IMR-90 (cell line): Measurements from ENCODE around the gene PSMG4. TPM values are rescaled to one million over a fixed set of nuclear protein-coding genes. Genes with fewer than 3 reads are reported as not detected.

Experiments used
- ATAC-seq: fragments of 200-7000 bp; cut with Tn5 transposase; 2 replicates; pipeline ENCODE4 v1.9.1; 2020; ENCODE audit warnings: low read depth, mild to moderate bottlenecking, moderate library complexity
- BruUV-seq: library from RNA; stranded (reverse); fragments of 400-500 nt; replicated peaks from 2 replicates; lab custom pipeline; 2021; lab: Mats Ljungman, UMichigan
- CTCF ChIA-PET: fragments of 300-600 bp; formaldehyde crosslinking; extraction: SDS; loops from one replicate; lab custom pipeline; 2021; ENCODE audit warnings: antibody characterized with exemption; lab: Yijun Ruan, JAX
- POLR2A ChIA-PET: fragments of 300-600 bp; sonication (Branson Sonifier 250); formaldehyde crosslinking; loops from one replicate; lab custom pipeline; 2022; ENCODE audit warnings: antibody characterized with exemption; ENCODE audit not compliant: unreplicated experiment; lab: Charles Lee
- DNase-seq: peaks from one replicate; pipeline ENCODE4 v3.0.0; 2013
- H2AFZ ChIP-seq: replicated peaks from 2 replicates; pipeline ENCODE3; 2013; ENCODE audit warnings: low read length, mild to moderate bottlenecking; ENCODE audit not compliant: poor library complexity
- H2AK5ac ChIP-seq: 2 replicates; pipeline ENCODE4 v1.6.1; 2013; ENCODE audit warnings: low read depth, low read length, inconsistent platforms
- H2AK9ac ChIP-seq: replicated peaks from 2 replicates; pipeline ENCODE3; 2013; ENCODE audit warnings: mild to moderate bottlenecking, low read depth, low read length, moderate library complexity; ENCODE audit not compliant: poor library complexity
- H2BK120ac ChIP-seq: 2 replicates; pipeline ENCODE4 v1.6.1; 2013; ENCODE audit warnings: low read depth, low read length, inconsistent platforms
- H2BK15ac ChIP-seq: 3 replicates; pipeline ENCODE4 v1.6.1; 2013; ENCODE audit warnings: low read depth, low read length, inconsistent platforms
- H2BK20ac ChIP-seq: 2 replicates; pipeline ENCODE4 v1.6.1; 2013; ENCODE audit warnings: low read depth, mild to moderate bottlenecking, inconsistent platforms, low read length, moderate library complexity
- H2BK5ac ChIP-seq: 2 replicates; pipeline ENCODE4 v1.6.1; 2013; ENCODE audit warnings: mild to moderate bottlenecking, low read depth, low read length, inconsistent platforms; ENCODE audit not compliant: poor library complexity, severe bottlenecking
- H3K14ac ChIP-seq: replicated peaks from 2 replicates; pipeline ENCODE4 v1.6.1; 2013; ENCODE audit warnings: low read depth, low read length, inconsistent platforms
- H3K18ac ChIP-seq: 2 replicates; pipeline ENCODE4 v1.6.1; 2013; ENCODE audit warnings: low read depth, low read length, control low read depth
- H3K23ac ChIP-seq: 2 replicates; pipeline ENCODE4 v1.6.1; 2013; ENCODE audit warnings: low read depth, low read length, inconsistent platforms
- H3K27ac ChIP-seq: 2 replicates; pipeline ENCODE4 v1.5.1; 2013; ENCODE audit warnings: mild to moderate bottlenecking, control low read depth, low read length; ENCODE audit not compliant: insufficient read depth
- H3K27me3 ChIP-seq: 2 replicates; pipeline ENCODE4 v1.6.1; 2013; ENCODE audit warnings: low read length; ENCODE audit not compliant: control insufficient read depth, insufficient read depth
- H3K36me3 ChIP-seq: 2 replicates; pipeline ENCODE4 v1.6.1; 2013; ENCODE audit warnings: low read length, mixed read lengths; ENCODE audit not compliant: control insufficient read depth, insufficient read depth
- H3K4ac ChIP-seq: 2 replicates; pipeline ENCODE4 v1.6.1; 2013; ENCODE audit warnings: low read depth, low read length, inconsistent platforms
- H3K4me1 ChIP-seq: 2 replicates; pipeline ENCODE4 v1.6.1; 2013; ENCODE audit warnings: low read length, mixed read lengths; ENCODE audit not compliant: control insufficient read depth, insufficient read depth
- H3K4me2 ChIP-seq: 2 replicates; pipeline ENCODE4 v1.6.1; 2013; ENCODE audit warnings: low read depth, mild to moderate bottlenecking, control low read depth, low read length, moderate library complexity
- H3K4me3 ChIP-seq: 2 replicates; pipeline ENCODE4 v1.5.1; 2013; ENCODE audit warnings: low read depth, mild to moderate bottlenecking, control low read depth, low read length, moderate library complexity; ENCODE audit not compliant: insufficient read depth
- H3K56ac ChIP-seq: 2 replicates; pipeline ENCODE4 v1.6.1; 2013; ENCODE audit warnings: low read length, inconsistent platforms; ENCODE audit not compliant: insufficient read depth; ENCODE audit errors: extremely low read depth
- H3K79me1 ChIP-seq, 2 experiments: 2 replicates each; pipeline ENCODE4 v1.6.1; 2013; ENCODE audit warnings: low read length in 2 of 2, inconsistent platforms in 1 of 2, low read depth in 1 of 2
- H3K9ac ChIP-seq: 2 replicates; pipeline ENCODE4 v1.6.1; 2013; ENCODE audit warnings: low read depth, low read length, control low read depth
- H3K9me1 ChIP-seq: 2 replicates; pipeline ENCODE4 v1.6.1; 2013; ENCODE audit warnings: low read length, inconsistent platforms; ENCODE audit not compliant: insufficient read depth
- H3K9me3 ChIP-seq: 2 replicates; pipeline ENCODE4 v1.6.1; 2013; ENCODE audit warnings: low read length; ENCODE audit not compliant: control insufficient read depth, insufficient read depth
- H4K20me1 ChIP-seq: 2 replicates; pipeline ENCODE4 v1.6.1; 2013; ENCODE audit warnings: low read length, inconsistent platforms; ENCODE audit not compliant: insufficient read depth
- H4K5ac ChIP-seq: 2 replicates; pipeline ENCODE4 v1.6.1; 2013; ENCODE audit warnings: mild to moderate bottlenecking, low read depth, low read length, control low read depth
- H4K8ac ChIP-seq, 2 experiments: 2 replicates each; pipeline ENCODE4 v1.6.1; 2013; ENCODE audit warnings: low read depth in 2 of 2, low read length in 2 of 2, control low read depth in 1 of 2, inconsistent platforms in 1 of 2
- H4K91ac ChIP-seq: 2 replicates; pipeline ENCODE4 v1.6.1; 2013; ENCODE audit warnings: low read depth, low read length, inconsistent platforms; ENCODE audit not compliant: insufficient read depth
- CHD1 ChIP-seq: IDR thresholded peaks from 2 replicates; pipeline ENCODE4 v1.6.1; 2012; ENCODE audit warnings: low read depth, low read length, improper control_type of control experiment
- ELK1 ChIP-seq: fragments of 150-350 bp; IDR thresholded peaks from 2 replicates; pipeline ENCODE4 v1.6.1; 2016; ENCODE audit warnings: low read depth, mild to moderate bottlenecking, low read length, moderate library complexity, borderline replicate concordance
- FOS ChIP-seq: fragments of 150-350 bp; IDR thresholded peaks from 2 replicates; pipeline ENCODE4 v1.6.1; 2016; ENCODE audit warnings: low read depth, low read length
- MAZ ChIP-seq: IDR thresholded peaks from 2 replicates; pipeline ENCODE4 v1.6.1; 2012; ENCODE audit warnings: low read depth, mild to moderate bottlenecking, low read length, improper control_type of control experiment, moderate library complexity, borderline replicate concordance
- NFE2L2 ChIP-seq: fragments of 150-350 bp; IDR thresholded peaks from 2 replicates; pipeline ENCODE4 v1.6.1; 2016; ENCODE audit warnings: low read depth, mild to moderate bottlenecking, low read length
- RAD21 ChIP-seq: IDR thresholded peaks from 2 replicates; pipeline ENCODE4 v1.6.1; 2012; ENCODE audit warnings: low read length, improper control_type of control experiment
- RCOR1 ChIP-seq: IDR thresholded peaks from 2 replicates; pipeline ENCODE4 v1.6.1; 2012; ENCODE audit warnings: mild to moderate bottlenecking, low read length, improper control_type of control experiment; ENCODE audit not compliant: insufficient replicate concordance
- SMC3 ChIP-seq: fragments of 150-350 bp; IDR thresholded peaks from 2 replicates; pipeline ENCODE4 v1.6.1; 2016; ENCODE audit warnings: low read depth, mild to moderate bottlenecking, antibody characterized with exemption, low read length, moderate library complexity
- WGBS, 2 experiments: methylation state at CpG; one replicate each; pipeline versions ENCODE4 v1.1.5 to v1.1.7; 2013; ENCODE audit warnings: missing lambda C conversion rate in 2 of 2; ENCODE audit not compliant: insufficient read length in 1 of 2; ENCODE audit errors: extremely low coverage in 2 of 2; 5-methylcytosine and 5-hydroxymethylcytosine counted together
- dilution Hi-C: fragments of 300-500 bp; cut with HindIII; formaldehyde crosslinking; loops from one replicate; pipeline ENCODE4 v1.14.3; 2018; ENCODE audit warnings: low sequenced_read_pairs; ENCODE audit not compliant: unreplicated experiment
- in situ Hi-C: fragments of 300-500 bp; cut with MboI; formaldehyde crosslinking; loops from 3 replicates; pipeline ENCODE4 v1.14.3; 2019; ENCODE audit warnings: low sequenced_read_pairs, inconsistent platforms, mixed read lengths
- intact Hi-C: fragments of 100-400 bp; cut with micrococcal nuclease; formaldehyde crosslinking; loops from 2 replicates; pipeline ENCODE4 v1.10.0; 2022
- polyA plus RNA-seq, 3 experiments: library from polyadenylated mRNA; depleted of rRNA; stranded (reverse); fragments of >200 nt; gene quantifications; 2 replicates each; pipeline ENCODE4 v1.2.3, GENCODE V29; 2012; ENCODE audit warnings: low replicate concordance in 1 of 3
- total RNA-seq: library from RNA; depleted of rRNA; stranded (reverse); fragments of >200 nt; gene quantifications from 2 replicates; pipeline ENCODE4 v1.2.3, GENCODE V29; 2012
- TF ChIP-seq, protein P1 (sequence below): fragments of 150-350 bp; IDR thresholded peaks from 2 replicates; pipeline ENCODE4 v1.6.1; 2017; ENCODE audit warnings: mild to moderate bottlenecking, antibody characterized with exemption, low read length, low read depth

The PSMG4 gene
- total and polyA plus RNA-seq, 2 of the 4 experiments (the other 2 are of a cell fraction), result 5.6 to 13.4 TPM

DNA sequence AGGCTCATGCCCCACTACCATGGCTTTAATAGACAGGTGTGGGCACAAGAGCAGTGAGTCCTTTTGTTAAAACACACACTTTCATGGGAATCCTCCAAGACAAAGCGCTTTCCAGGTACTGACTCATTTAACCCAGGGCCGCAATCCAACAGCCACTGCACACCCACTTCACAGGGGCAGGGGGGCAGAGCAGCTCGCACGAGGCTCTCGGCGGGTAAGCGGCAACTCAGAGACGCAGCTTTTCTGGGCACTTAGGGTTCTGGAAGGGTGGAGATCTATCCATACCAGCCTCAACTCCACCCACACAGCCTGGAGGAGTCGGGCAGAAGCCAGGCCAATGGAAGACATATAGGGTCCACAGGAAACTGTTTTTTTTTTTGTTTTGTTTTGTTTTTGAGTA lies 28.6 kb downstream of the PSMG4 start:
- Histone ChIP-seq H3K27me3 (peaks cover 2% of the 10 kb centered on the region; the same call in 1 of the 2 replicates), H2AK9ac (no peak overlapping the region), H2AFZ (no peak overlapping the region), H3K79me1 (no peaks in the 10 kb centered on the region), H2BK5ac (no peak overlapping the region), H4K5ac (no peak overlapping the region), H3K9me1 (peaks cover 5% of the 10 kb centered on the region; the same call in 1 of the 2 replicates), H3K18ac (no peak overlapping the region), H3K4me2 (no peak overlapping the region), H3K4ac (no peak overlapping the region), H4K8ac (no peak overlapping the region), H2AK5ac (no peak overlapping the region), H3K23ac (no peak overlapping the region), H3K27ac (no peak overlapping the region), H3K14ac (no peak overlapping the region), H3K9me3 (no peaks in the 10 kb centered on the region), H3K36me3 (no peaks in the 10 kb centered on the region), H3K4me1 (peaks cover 6% of the 10 kb centered on the region), H3K4me3 (no peak overlapping the region), H4K91ac (no peak overlapping the region), H4K20me1 (peaks cover 5% of the 10 kb centered on the region), H3K9ac (no peak overlapping the region), H2BK15ac (no peak overlapping the region), H2BK20ac (no peak overlapping the region), H3K56ac (no peak overlapping the region), H2BK120ac (no peak overlapping the region)
- CTCF ChIA-PET, result no interaction called here
- no peak for TF ChIP-seq FOS
- TF ChIP-seq, protein P1, sequence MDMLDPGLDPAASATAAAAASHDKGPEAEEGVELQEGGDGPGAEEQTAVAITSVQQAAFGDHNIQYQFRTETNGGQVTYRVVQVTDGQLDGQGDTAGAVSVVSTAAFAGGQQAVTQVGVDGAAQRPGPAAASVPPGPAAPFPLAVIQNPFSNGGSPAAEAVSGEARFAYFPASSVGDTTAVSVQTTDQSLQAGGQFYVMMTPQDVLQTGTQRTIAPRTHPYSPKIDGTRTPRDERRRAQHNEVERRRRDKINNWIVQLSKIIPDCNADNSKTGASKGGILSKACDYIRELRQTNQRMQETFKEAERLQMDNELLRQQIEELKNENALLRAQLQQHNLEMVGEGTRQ, result no peak
- TF ChIP-seq MAZ, result no peak
- TF ChIP-seq SMC3, result no peak
- no peak for TF ChIP-seq ELK1
- TF ChIP-seq CHD1, result no peak
- no peak for TF ChIP-seq RCOR1
- no peak for TF ChIP-seq RAD21
- TF ChIP-seq NFE2L2, result no peak
- no CpG with 5 or more reads among the region's 9 CpGs for WGBS, 2 experiments
- BruUV-seq, result no TSS peak
- dilution Hi-C loops, result no loop called here
- POLR2A ChIA-PET, result no interaction called here
- intact Hi-C loops, result no loop called here
- in situ Hi-C loops, result no loop called here
- DNase-seq (no peak), ATAC-seq (no peak)
